ELR (cell line): ENCODE results near the gene KL.
A peak's percentile ranks its signal among the peaks of the same experiment; 100 is the strongest.

Experiments used
- DNase-seq: peaks from one replicate; pipeline ENCODE4 v3.0.0-alpha.2; 2015; ENCODE audit warnings: low read depth

The KL gene

GRCh38 chr13:33081666-33082065 is 65.4 kb downstream of the KL start:
- no peak for DNase-seq

- no peak for DNase-seq
Measured at GRCh38 chr13:33083054-33083453, 66.8 kb downstream of the KL start.

- DNase-seq = peak; percentile 49
Measured at GRCh38 chr13:33087091-33087490, 70.9 kb downstream of the KL start.

GRCh38 chr13:33087790-33088189 is 71.6 kb downstream of the KL start:
- peak; percentile 53 for DNase-seq

- no peak for DNase-seq
Measured at GRCh38 chr13:33089311-33089710, 73.1 kb downstream of the KL start.

- DNase-seq = no peak
Measured at GRCh38 chr13:33090755-33091414, 74.7 kb downstream of the KL start.

GRCh38 chr13:33091415-33091774 is 75.2 kb downstream of the KL start:
- no peak for DNase-seq

GRCh38 chr13:33092073-33092987 is 76.1 kb downstream of the KL start:
- DNase-seq = no peak

- no peak for DNase-seq
Measured at GRCh38 chr13:33096886-33097605, 80.8 kb downstream of the KL start.

- DNase-seq = no peak
Measured at GRCh38 chr13:33099860-33100259, 83.6 kb downstream of the KL start.

GRCh38 chr13:33100886-33101285 is 84.7 kb downstream of the KL start:
- no peak for DNase-seq

- no peak for DNase-seq
Measured at GRCh38 chr13:33101835-33102234, 85.6 kb downstream of the KL start.

- no peak for DNase-seq
Measured at GRCh38 chr13:33103457-33103856, 87.2 kb downstream of the KL start.

- no peak for DNase-seq
Measured at GRCh38 chr13:33105387-33106005, 89.3 kb downstream of the KL start.

- no peak for DNase-seq
Measured at GRCh38 chr13:33106656-33107360, 90.6 kb downstream of the KL start.

GRCh38 chr13:33107361-33107760 is 91.1 kb downstream of the KL start:
- DNase-seq = no peak

GRCh38 chr13:33108620-33109019 is 92.4 kb downstream of the KL start:
- peak; percentile 33 for DNase-seq

GRCh38 chr13:33109271-33109697 is 93.1 kb downstream of the KL start:
- no peak for DNase-seq

GRCh38 chr13:33109801-33110200 is 93.6 kb downstream of the KL start:
- DNase-seq = peak; percentile 24

GRCh38 chr13:33110386-33110712 is 94.1 kb downstream of the KL start:
- DNase-seq = no peak

GRCh38 chr13:33110713-33111413 is 94.6 kb downstream of the KL start:
- no peak for DNase-seq
